SK-N-SH (cell line): ENCODE measurements around the gene CCNC.

Experiments
- CTCF ChIP-seq: fragments of 200-600 bp; sonication (generic); IDR thresholded peaks from 2 replicates; pipeline ENCODE4 v1.6.1; 2017; ENCODE audit warnings: antibody characterized with exemption, mild to moderate bottlenecking, moderate library complexity
- ELF1 ChIP-seq: IDR thresholded peaks from 2 replicates; pipeline ENCODE4 v1.4.0; 2012
- EP300 ChIP-seq, 2 experiments: IDR thresholded peaks; 2 replicates each; pipeline versions ENCODE4 v1.4.0 to v1.6.1; 2012; ENCODE audit warnings: borderline replicate concordance in 1 of 2, low read depth in 1 of 2, low read length in 1 of 2
- FOXM1 ChIP-seq: IDR thresholded peaks from 2 replicates; pipeline ENCODE4 v1.4.0; 2012; ENCODE audit warnings: low read depth, mild to moderate bottlenecking
- IRF3 ChIP-seq: fragments of 150-350 bp; IDR thresholded peaks from 2 replicates; pipeline ENCODE4 v1.6.1; 2016; ENCODE audit warnings: mild to moderate bottlenecking, low read depth, low read length
- POLR2AphosphoS5 ChIP-seq: IDR thresholded peaks from 2 replicates; pipeline ENCODE4 v1.6.1; 2012; ENCODE audit warnings: low read depth, low read length
- REST ChIP-seq: IDR thresholded peaks from 2 replicates; pipeline ENCODE4 v1.6.1; 2012; ENCODE audit warnings: mild to moderate bottlenecking, low read depth, low read length, moderate library complexity
- SMC3 ChIP-seq: IDR thresholded peaks from 2 replicates; pipeline ENCODE4 v1.6.1; 2012; ENCODE audit warnings: low read depth, low read length, improper control_type of control experiment
- TEAD4 ChIP-seq: IDR thresholded peaks from 2 replicates; pipeline ENCODE4 v1.4.0; 2012; ENCODE audit warnings: mild to moderate bottlenecking, borderline replicate concordance; ENCODE audit not compliant: insufficient read depth

GRCh38 chr6:99606656-99607415, 38.4 kb upstream of the CCNC start, which contains the start of gene PRDM13:
- TF ChIP-seq CTCF: no peak
- TF ChIP-seq TEAD4: no peak
- TF ChIP-seq POLR2AphosphoS5: no peak
- no peak for TF ChIP-seq ELF1
- TF ChIP-seq SMC3: no peak
- TF ChIP-seq IRF3: no peak
- no peak for TF ChIP-seq EP300 (IDR thresholded peaks at IDR 0.05; ENCODE audit: borderline replicate concordance in 1 of 2, low read depth in 1 of 2, low read length in 1 of 2)
- TF ChIP-seq REST: no peak
- TF ChIP-seq FOXM1: no peak
